ENCODE results near the gene RBM20.

RBM20 gene

GRCh38 chr10:110824152-110824441, 180.0 kb downstream of the RBM20 start:
- Histone ChIP-seq H3K4me1 (ENCODE audit: control insufficient read depth in 1 of 2, insufficient read depth in 1 of 2, low read depth in 1 of 2, low read length in 1 of 2) (no peaks in the 10 kb centered on the region), H3K9me3 (no peaks in the 10 kb centered on the region), H3K36me3 (no peaks in the 10 kb centered on the region), H3K27me3 (no peaks in the 10 kb centered on the region), H3K27ac (no peak overlapping the region), H3K4me3 (ENCODE audit: low read depth in 1 of 2, low read length in 1 of 2) (no peak overlapping the region)
- TF ChIP-seq CTCF (IDR thresholded peaks at IDR 0.05) = no peak

GRCh38 chr10:110824660-110825059, 180.5 kb downstream of the RBM20 start:
- Histone ChIP-seq H3K27me3 (no peaks in the 10 kb centered on the region), H3K36me3 (no peaks in the 10 kb centered on the region), H3K4me1 (ENCODE audit: control insufficient read depth in 1 of 2, insufficient read depth in 1 of 2, low read depth in 1 of 2, low read length in 1 of 2) (no peaks in the 10 kb centered on the region), H3K27ac (no peak overlapping the region), H3K9me3 (no peaks in the 10 kb centered on the region), H3K4me3 (ENCODE audit: low read depth in 1 of 2, low read length in 1 of 2) (no peak overlapping the region)
- TF ChIP-seq CTCF (IDR thresholded peaks at IDR 0.05) = no peak

GRCh38 chr10:110825508-110825907, 181.4 kb downstream of the RBM20 start:
- Histone ChIP-seq H3K4me3 (ENCODE audit: low read depth in 1 of 2, low read length in 1 of 2) (no peak overlapping the region), H3K9me3 (no peaks in the 10 kb centered on the region), H3K4me1 (ENCODE audit: control insufficient read depth in 1 of 2, insufficient read depth in 1 of 2, low read depth in 1 of 2, low read length in 1 of 2) (no peaks in the 10 kb centered on the region)

GRCh38 chr10:110827410-110827809, 183.3 kb downstream of the RBM20 start:
- TF ChIP-seq CTCF (IDR thresholded peaks at IDR 0.05) = no peak
- no peak overlapping the region for H3K27ac ChIP-seq
- H3K4me1 ChIP-seq (ENCODE audit: control insufficient read depth in 1 of 2, insufficient read depth in 1 of 2, low read depth in 1 of 2, low read length in 1 of 2) = no peaks in the 10 kb centered on the region
- H3K4me3 ChIP-seq (ENCODE audit: low read depth in 1 of 2, low read length in 1 of 2) = no peak overlapping the region
- H3K36me3 ChIP-seq = no peaks in the 10 kb centered on the region
- H3K9me3 ChIP-seq = no peaks in the 10 kb centered on the region
- H3K27me3 ChIP-seq = no peaks in the 10 kb centered on the region

More at GRCh38 chr10:110825508-110825907, 181.4 kb downstream of the RBM20 start:
- Histone ChIP-seq H3K27me3 (no peaks in the 10 kb centered on the region), H3K36me3 (no peaks in the 10 kb centered on the region), H3K27ac (no peak overlapping the region)
- no peak for TF ChIP-seq CTCF (IDR thresholded peaks at IDR 0.05)

- Histone ChIP-seq H3K27ac (no peak overlapping the region), H3K4me1 (ENCODE audit: control insufficient read depth in 1 of 2, insufficient read depth in 1 of 2, low read depth in 1 of 2, low read length in 1 of 2) (no peaks in the 10 kb centered on the region), H3K27me3 (no peaks in the 10 kb centered on the region), H3K36me3 (no peaks in the 10 kb centered on the region), H3K9me3 (no peaks in the 10 kb centered on the region), H3K4me3 (ENCODE audit: low read depth in 1 of 2, low read length in 1 of 2) (no peak overlapping the region)
- no peak for TF ChIP-seq CTCF (IDR thresholded peaks at IDR 0.05)
These were observed 183.7 kb downstream of the RBM20 start for GRCh38 chr10:110827875-110828274.

GRCh38 chr10:110828525-110828924, 184.4 kb downstream of the RBM20 start:
- Histone ChIP-seq H3K27ac (no peak overlapping the region), H3K36me3 (no peaks in the 10 kb centered on the region), H3K4me1 (ENCODE audit: control insufficient read depth in 1 of 2, insufficient read depth in 1 of 2, low read depth in 1 of 2, low read length in 1 of 2) (no peaks in the 10 kb centered on the region), H3K9me3 (no peaks in the 10 kb centered on the region), H3K27me3 (no peaks in the 10 kb centered on the region), H3K4me3 (ENCODE audit: low read depth in 1 of 2, low read length in 1 of 2) (no peak overlapping the region)
- no peak for TF ChIP-seq CTCF (IDR thresholded peaks at IDR 0.05)
